H54 (cell line): ENCODE results near the gene TSR3.

Experiments used
- DNase-seq: peaks from one replicate; pipeline ENCODE4 v3.0.0; 2011; ENCODE audit warnings: low spot score, mixed read lengths; ENCODE audit not compliant: insufficient read length
- FAIRE-seq: peaks from 3 replicates; lab custom pipeline; 2011; peaks lifted over from hg19 to GRCh38; lab: Jason Lieb, UNC
- POLR2A ChIP-seq: IDR thresholded peaks from 2 replicates; pipeline ENCODE4 v1.6.1; 2011; ENCODE audit warnings: low read depth, mild to moderate bottlenecking, low read length

Gene TSR3

DNA sequence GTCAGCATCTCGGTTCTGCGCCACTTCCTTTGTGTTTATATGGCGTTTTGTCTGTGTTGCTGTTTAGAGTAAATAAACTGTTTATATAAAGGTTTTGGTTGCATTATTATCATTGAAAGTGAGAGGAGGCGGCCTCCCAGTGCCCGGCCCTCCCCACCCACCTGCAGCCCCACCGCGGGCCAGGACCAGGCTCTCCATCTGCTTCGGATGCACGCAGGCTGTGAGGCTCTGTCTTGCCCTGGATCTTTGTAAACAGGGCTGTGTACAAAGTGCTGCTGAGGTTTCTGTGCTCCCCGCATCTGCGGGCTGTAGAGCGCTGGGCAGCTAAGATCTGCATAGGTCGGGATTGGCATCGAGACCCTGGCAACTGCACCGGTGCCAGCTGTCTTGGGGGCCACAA, 26.4 kb downstream of the TSR3 start:
- no peak for DNase-seq
- no peak for TF ChIP-seq POLR2A
- FAIRE-seq = no peak

DNA sequence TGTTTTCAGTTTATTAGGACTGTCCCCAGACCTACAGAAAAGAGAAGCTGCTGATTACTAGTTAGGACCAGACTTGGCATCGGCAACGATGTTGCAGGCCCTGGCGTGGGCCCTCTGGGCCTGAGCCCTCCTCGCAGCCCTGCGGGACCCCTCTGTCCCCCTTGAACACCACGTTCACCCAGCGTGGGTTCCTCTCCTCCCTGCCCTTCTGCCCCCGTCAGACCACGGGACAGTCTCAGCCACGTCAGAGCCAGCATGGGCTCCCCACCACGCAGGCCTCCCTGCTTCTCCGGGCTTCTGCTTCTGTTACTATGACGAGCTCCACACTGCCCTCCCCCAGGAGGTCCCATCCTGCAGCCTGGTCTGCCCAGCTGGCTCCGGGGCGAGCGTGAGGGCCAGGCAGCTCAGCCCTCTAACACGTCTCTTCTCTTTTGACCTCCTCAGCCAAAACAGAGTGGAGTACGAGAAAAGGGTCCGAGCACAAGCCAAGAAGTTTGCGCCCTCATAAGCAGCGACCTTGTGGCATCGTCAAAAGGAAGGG, 27.3 kb downstream of the TSR3 start:
- no peak for TF ChIP-seq POLR2A
- FAIRE-seq (no peak), DNase-seq (no peak)

DNA sequence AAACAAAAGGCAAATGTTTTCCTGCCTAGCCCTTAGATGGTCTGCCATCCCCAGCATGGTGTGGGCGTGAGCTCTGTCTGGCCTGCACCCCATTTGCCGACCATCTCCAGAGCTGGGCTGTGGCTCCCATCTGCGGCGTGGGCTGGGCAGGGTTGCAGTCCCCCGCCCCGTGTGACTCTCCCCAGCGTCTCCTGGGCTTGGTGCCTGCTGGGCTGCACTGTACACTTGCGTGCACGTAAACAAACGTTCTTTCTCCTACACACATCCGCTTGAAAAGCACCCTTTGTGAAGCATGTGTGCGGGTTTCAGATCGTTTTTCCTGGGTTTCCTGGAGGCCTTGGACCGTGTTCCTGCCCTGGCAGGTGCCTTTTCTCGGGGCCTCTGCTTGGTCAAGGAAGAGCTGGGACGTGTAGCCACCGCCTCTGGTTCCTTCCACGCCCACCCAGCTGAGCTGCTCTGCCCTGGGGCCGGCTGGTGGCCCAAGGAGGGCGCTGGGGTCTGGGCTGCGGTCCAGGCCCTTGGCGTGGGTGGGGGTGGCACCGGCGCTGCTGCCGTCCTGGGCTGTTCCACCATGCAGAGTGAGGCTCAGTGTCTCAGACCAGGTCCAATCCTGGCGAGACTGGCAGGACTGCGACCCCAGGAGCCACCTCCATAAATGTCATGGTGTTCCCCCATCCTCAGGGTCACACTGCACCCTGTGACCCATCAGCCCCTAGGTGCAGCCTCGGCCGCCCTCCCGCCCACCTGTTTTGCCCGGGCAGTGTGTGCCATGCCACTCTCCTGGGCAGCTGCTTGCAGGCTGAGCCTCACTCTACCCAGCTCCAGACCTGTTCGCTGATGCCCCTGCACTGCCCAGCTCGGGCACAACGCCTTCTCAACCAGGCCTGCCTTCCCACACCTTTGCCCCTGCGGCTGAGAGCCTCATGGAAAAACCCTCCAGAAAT, 28.1 kb downstream of the TSR3 start:
- FAIRE-seq (no peak), DNase-seq (no peak)
- TF ChIP-seq POLR2A = no peak

DNA sequence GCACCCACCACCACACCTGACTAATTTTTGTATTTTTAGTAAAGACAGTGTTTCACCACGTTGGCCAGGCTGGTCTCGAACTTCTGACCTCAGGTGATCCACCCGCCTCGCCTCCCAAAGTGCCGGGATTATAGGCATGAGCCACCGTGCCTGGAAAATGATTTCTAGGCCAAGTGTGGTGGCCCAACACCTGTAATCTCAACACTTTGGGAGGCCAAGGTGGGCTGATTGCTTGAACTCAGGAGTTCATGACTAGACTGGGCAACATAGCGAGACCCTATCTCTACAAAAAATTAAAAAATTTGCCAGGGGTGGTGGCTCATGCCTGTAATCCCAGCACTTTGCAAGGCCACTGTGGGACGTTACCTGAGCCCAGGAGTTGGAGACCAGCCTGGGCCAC, 29.3 kb downstream of the TSR3 start:
- TF ChIP-seq POLR2A = no peak
- no peak for FAIRE-seq
- DNase-seq = no peak

DNA sequence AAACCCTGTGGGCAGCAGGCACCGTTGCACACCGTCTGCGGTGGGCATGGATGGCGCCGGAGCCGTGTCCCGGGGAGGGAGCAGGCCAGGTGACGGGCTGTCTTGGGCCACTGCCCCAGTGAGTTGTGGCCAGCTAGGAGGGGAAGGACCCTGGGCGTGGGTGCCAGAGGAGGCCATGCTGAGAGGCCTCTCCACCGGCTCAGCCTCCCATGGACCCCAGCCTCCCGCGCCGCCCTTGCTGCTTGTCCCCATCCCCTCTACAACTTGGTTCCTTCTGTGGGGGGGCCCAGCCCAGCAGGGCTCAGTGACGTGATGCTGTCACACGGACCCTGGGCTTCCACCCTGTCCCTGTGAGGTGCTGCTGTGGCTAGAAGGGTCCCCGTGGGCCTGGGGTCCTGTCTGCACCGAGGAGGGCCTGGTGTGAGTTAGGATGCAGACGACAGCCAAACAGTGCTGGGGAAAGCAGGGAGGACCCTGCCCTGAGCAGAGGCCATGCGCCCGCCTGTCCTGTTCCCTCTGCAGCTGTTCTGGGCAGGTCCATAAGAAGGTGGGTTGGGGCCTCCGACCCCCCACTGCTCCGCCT, 30.9 kb downstream of the TSR3 start:
- FAIRE-seq = no peak
- no peak for TF ChIP-seq POLR2A
- DNase-seq = no peak

DNA sequence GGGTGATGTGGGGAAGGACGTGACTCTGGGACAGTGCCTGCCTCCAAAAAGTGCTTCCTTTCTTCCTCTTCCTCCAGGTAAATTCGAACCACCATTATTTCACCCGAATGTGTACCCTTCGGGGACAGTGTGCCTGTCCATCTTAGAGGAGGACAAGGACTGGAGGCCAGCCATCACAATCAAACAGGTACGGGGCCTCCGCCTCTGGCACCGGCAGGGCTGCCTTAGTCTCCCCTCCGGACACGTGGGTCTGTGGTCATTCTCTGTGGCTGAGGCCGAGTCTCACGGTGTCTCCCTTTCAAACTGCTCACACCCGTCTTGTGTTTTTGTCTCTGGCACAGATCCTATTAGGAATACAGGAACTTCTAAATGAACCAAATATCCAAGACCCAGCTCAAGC, 31.6 kb downstream of the TSR3 start:
- DNase-seq (no peak), FAIRE-seq (no peak)
- no peak for TF ChIP-seq POLR2A

DNA sequence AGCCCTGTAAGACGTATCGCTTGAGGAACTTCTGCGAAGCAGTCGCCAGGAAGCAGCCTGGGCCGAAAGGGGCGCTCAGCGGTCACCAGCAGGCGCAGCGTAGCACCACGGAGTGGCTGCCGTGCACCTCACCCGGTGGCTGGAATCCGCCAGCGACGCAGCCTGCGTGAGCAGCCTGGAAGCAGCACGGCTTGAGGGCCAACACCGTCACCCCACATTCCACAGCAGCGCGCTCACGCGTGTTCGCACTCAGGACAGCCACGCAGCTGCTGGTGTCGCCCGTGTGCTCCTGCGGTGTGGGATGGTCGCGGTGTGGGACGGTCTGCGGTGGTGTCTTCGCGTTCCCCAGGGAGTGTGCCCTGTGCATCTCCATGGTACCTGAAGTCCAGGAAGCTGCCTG, 32.6 kb downstream of the TSR3 start:
- no peak for FAIRE-seq
- no peak for TF ChIP-seq POLR2A

DNA sequence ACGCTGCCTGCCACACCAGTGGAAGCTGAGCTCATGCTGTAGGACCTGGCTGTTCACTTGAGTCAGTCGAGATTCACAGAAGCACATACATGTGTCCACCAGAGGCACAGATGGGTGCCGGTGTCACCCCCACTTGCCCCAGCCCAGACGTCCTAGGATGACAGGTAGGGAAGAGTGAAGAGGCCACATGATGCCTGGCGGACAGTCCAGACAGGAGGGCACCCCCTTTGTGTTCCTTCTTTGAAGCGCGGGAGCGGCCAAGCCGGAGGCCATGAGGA, 33.5 kb downstream of the TSR3 start:
- FAIRE-seq (no peak), DNase-seq (no peak)
- no peak for TF ChIP-seq POLR2A

More for the DNA sequence above, 32.6 kb downstream of the TSR3 start:
- DNase-seq = no peak

DNA sequence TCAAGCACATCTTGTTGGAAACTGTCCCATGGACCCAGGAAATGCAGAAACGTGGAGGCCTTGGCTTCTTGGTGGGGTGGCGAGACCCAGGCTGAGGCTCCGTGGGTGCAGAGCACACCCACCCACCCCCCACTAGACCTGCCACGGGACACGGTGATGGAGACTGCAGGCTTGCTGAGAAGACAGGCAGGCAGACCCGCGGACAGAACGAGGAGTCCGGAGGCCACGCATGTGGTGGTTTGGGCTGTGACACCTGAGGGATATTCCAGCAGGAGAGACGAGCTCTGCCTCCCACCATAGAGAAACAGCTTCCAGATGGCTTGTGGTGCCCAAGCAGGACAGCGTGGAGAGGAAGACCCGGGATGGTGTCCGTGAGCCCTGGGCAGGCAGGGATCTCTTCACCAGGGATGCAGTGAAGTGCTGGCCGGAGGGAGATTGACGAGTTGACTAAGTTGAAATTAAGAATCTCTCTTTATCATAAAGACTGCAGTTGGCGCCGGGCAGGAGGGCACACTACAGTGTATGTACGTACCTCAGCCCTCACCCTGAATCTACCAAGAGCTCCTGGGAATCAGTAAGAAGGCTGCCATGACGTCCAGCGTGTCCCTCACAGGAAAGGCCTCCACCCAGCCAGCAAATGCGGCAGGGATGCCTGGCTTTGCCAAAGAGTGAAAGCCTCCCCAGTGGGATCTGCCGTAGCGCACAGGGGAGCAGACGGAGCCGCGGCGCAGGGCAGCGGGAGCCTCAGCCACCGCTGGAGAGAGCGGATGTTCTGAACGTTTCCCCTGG, 34.0 kb downstream of the TSR3 start:
- no peak for DNase-seq
- TF ChIP-seq POLR2A = no peak
- FAIRE-seq = no peak

DNA sequence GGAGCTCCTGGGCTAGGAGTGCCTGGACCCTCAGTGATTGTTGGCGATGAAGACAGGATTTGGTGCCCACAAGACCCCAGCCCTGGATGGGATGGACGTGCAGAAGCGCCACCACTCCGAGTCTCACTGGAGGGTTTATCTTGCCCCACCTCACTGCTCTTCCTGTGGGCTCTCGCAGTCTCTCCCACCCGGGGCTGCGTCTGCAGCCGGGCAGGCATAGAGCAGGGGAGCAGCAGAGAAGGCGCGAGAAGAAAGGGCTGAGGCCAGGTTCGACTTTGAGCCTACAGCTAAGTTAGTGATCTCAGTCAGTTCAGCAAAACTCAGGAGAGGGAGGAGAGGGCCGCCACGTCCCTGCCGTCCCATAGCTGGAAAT, 35.7 kb downstream of the TSR3 start:
- no peak for DNase-seq
- TF ChIP-seq POLR2A = no peak
- FAIRE-seq = no peak

DNA sequence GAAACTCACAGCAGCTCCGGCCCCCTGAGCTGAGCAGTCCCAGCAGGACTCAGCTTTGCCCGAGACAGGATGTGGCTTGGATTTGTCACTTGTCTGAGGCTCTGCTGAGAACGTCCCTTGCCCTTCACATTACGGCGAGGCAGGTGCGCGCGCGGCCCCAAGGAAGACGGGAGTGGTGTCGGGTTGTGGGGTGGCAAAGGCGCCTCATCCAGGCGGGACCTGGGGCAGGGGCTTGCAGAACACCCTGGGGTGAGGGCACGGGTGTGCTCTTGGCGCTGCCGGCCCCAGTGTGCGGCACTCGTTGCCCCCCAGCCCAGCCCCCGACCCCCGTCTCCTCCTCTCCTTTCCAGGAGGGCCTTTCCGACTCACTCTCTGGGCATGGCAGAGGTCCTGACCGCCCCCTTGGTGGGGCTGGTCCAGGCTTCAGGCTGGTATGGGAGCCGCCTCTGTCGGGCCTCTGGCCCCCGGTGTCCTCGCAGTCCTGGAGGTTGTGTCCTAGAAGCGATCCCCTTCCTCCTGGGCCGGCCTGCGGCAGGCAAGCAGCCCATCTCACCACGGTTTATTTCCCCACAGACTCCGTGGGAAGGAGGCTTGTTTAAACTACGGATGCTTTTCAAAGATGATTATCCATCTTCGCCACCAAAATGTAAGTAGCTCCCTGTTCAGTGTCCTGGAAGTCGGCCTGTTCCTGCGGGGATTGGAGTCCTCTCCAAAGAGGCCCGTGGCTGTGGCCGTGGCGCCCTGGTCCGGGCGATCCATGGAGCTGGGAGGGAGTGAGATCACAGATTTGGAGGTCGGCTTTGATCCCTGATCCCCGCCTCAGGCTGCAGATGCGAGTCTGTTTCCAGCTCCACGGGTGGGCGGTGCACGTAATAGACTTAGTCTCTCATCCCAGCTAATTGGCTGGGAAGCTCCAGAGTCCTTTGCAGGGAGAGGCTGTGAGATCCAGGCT, 36.3 kb downstream of the TSR3 start:
- DNase-seq (no peak), FAIRE-seq (no peak)
- no peak for TF ChIP-seq POLR2A

DNA sequence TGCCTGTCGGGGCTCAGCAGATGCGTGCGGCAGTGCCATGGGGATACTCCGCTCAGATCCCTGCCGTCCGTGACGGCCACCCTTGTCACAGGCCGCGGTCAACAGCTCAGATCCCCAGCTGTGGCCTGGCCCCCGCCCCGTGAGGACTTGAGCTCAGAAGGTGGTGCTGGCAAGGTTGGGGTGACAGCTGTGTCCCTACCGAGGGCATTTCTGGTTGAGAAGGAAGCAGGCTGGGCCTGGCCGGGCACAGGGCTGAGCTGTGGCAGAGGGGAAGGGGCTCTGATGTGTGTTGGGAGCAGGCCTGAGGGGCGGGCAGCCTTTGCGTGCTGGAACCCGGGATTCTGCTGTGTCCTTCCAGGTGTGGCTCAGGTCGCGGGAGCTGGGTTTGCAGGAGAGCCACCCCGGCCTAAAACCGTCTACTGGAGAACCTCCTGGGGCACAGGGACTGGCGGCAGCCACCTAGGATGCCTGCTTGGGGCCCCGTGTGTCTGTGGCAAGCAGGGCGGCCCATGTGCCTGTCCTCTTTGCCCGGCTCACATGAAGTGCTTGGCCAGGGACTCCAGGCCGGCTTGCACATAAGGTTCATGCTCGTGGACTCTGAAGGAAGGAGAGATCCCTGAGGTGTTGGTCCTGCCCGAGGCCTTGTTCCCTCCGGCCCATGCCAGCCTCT, 37.1 kb downstream of the TSR3 start:
- FAIRE-seq (no peak), DNase-seq (no peak)
- no peak for TF ChIP-seq POLR2A
